Renal cortical epithelial cell (primary cell): Measurements from ENCODE around the gene RPS2. TPM values are rescaled to one million over a fixed set of nuclear protein-coding genes. Genes with fewer than 3 reads are reported as not detected.

Source experiments
- DNase-seq: peaks from one replicate; pipeline ENCODE4 v3.0.0-alpha.2; 2011; ENCODE audit warnings: low read depth
- total RNA-seq: library from RNA; depleted of rRNA; stranded (reverse); fragments of >200 nt; gene quantifications from 2 replicates; pipeline ENCODE4 v1.2.3, GENCODE V29; 2014

The RPS2 gene
- total RNA-seq, 1 donor from 2014 or later: 865 TPM

DNA sequence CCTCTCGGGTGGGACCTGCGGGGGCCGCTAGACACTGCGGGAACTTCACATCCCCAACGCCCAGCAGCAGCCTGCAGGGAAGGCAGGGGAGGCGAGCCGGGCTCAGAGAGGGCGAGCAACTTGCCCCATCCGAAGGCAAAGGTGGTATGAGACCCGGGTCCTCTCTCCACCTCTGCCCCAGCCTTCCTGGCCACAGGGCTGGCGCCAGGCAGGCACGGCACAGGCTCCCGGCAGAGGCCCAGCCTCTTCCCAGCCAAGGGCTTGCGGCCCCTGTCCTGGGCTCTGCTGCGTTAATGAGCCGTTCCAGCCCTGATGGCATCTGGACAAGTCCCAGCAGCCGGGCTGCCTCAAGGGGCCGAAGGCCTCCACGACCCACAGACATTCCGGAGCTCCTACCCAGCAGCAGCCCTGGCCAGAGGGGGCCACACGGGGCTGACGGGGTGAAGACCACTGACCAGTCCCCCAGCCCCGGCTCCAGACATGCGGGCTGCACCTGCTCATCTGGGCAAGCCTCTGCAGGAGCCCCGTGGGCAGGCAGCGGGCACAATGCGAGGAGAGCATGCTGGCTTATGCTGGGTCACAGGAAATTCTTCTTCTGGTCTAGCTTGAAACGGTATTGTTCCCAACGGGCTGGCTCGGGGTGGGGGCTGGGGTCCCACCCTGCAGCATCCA lies 45.2 kb downstream of the RPS2 start:
- DNase-seq: no peak

DNA sequence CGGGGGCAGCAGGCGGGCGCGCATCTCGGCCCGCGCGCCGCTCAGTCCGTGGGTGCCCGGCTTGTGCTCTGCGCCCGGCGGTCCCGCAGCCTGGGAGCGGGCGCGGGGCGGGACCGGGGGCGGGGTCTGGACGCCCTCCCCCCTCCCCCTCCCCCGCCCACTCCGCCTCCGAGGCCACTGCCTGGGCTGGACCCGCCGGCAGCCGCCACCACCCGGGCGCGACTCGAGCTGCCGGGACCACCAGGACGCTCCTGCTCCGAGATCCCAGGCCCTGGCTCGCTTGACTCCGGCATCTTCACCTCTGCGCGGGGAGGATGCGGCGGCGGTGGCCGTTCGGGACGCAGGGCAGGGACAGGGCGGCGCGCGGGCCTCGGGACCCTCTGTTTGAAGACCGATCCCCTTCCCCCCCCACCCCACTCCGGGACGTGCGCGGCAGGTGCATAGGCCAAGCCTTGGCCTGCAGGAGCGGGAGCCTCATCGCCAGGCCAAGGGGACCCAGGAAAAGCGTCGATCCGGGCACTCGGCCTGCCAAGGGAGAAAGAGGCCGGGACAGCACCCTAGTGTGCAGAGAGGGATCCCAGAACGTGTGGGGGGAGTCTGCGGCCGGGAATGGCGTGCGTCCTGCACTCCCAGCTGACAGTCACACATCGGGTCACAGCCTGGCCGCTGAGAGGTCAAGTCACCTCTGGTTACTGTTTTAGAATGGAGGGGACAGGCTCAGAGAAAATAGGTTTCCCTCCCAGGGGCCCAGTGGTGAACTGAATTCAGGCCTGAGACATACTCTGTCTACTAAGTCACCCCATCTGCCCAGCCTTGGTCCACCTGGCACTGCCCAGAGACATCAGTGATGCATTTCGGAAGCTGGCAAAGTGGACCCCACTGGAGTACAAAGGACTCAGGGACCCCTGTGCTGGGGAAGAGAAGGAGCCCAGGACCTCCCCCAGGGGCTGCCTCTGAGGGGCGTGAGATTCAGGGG lies 46.0 kb downstream of the RPS2 start, which contains the start of gene HS3ST6:
Gene HS3ST6 (minus strand): TSS at position 65 of the 976 bp plus-strand sequence. CDS start 92 bp downstream, outside the sequence.
- no peak for DNase-seq

DNA sequence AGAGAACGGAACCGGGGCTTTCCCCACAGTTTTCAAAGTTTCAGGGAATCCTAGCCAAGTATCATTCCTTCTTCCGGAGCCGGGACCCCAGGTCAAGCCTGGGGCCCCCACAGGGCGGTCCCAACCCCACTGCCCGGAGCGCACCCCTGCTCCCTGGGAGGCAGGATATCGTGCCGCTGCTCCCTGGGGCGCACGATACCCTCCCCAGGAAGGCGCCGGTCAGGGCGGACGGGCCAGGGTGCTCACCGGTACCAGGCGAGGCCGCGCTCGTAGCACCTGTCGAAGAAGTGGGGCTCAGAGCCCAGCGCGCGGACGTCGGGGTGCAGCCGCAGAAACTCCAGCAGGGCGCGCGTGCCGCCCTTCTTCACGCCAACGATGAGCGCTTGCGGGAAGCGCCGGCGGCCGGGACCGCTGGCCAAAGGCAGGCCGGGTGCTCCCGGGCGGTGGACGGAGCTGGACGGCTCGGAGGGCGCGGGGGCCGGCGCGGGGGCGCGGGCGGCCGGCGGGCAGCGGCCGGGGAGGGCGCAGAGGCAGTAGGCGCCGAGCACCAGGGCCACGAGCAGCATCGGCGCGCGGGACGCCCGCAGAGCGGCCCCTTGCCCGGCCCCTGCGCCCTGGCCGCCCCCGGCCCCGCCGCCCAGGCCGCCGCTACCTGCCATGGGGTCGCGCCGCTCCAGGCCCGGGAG lies 46.8 kb downstream of the RPS2 start:
- no peak for DNase-seq

DNA sequence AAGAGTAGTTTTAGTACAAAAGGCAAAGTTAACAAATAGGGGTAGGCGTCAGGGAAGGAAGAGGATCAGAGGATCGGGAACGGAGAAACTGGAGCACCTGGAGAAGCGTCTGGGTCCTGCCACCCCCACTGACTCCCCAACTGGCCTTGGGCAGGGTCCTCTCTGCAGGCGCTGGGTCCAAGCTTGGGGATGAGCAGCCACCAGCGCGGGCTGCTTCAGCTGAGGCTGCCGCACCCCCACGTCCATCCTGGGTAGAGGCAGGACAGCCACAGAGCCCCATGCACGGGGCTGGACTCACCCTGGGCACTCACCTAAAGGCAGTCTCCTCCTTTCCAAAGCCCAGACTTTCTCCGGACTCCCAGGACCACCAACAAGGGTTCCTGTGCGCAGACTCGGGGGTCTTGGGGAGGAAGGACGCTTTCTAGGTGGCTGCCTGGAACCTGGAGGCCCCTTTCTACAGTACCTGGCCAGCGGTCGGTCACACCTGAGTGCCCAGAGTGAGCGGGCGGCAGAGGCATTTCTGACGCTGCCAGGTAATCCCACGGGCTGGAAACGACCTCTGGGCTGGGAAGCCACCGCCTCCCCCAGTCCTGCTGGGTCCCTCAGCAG lies 47.5 kb downstream of the RPS2 start:
- no peak for DNase-seq

DNA sequence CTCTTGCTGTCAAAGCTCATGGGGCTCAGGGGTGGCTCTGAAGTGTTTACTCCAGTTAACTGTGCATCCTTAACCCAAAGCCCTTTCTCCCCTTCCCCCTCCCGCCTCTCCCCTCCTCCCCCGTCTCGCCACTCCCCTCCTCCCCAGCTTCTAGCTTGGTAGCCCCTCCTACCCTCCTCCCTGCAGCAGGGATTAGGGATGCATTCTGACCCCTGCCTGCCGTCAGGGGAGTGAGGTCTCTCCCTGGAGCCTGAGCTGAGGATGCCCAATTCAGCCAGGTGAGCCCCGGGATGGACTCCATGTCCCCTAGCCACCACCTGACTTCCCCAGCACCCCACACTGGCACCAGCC lies 48.0 kb downstream of the RPS2 start:
- DNase-seq: no peak

DNA sequence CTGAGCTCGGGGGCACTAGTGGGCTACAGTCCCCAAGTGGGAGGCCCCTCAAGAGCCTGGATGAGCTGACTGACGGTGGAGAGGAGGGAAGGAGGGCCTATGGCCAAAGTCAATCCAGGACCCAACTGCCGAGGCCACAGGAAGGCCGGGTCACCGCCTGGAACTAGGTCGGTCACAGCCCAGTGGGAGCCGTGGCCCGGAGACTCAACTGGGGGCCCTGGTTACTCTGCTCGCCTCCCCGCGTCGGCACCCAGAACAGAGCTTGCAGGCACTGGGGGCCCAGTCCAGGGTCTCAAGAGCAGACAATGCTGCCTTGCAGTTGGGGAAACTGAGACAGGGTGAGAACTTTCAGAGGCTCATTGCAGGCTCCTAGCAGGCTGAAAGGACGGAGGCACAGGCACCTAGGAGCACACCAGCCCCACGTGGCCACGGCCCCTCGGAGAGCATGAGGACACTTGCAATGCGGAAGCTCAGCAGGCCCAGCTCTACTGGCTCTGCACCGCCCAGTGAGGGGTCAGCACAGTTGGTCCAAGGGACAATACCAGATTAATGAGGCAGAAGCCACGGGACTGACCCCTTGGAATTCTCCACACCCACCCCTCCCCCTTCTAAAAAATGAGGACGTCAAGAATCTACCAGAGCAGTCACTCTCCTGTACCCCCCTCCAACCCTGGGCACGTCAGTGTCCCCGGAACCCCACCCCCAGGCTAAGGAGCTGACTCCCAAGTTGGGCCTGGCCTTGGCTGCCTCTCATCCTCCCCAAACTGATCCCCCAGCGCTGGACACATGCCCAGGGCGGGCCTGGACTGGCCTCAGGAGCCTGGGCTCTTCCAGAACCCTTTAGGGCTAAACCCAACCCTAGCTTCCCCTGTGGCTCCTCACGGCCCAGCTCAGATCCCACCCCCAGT lies 48.6 kb downstream of the RPS2 start:
- DNase-seq: no peak

DNA sequence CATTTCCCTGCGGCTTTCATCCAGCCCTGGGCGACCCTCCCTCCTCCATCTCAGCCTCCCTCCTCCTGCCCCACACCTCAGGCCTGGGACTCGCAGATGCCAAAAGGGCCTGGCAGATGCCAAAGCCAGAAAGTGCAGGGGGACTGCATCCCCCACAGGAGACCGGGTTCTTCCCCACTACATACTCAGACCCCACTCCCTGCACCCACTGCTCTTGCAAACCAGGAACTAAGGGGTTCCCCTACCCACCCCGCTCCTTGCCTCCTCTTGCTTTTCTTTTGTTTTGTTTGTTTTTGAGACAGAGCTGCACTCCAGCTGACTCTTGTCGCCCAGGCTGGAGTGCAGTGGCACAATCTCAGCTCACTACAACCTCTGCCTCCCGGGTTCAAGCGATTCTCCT lies 49.6 kb downstream of the RPS2 start:
- DNase-seq: no peak

DNA sequence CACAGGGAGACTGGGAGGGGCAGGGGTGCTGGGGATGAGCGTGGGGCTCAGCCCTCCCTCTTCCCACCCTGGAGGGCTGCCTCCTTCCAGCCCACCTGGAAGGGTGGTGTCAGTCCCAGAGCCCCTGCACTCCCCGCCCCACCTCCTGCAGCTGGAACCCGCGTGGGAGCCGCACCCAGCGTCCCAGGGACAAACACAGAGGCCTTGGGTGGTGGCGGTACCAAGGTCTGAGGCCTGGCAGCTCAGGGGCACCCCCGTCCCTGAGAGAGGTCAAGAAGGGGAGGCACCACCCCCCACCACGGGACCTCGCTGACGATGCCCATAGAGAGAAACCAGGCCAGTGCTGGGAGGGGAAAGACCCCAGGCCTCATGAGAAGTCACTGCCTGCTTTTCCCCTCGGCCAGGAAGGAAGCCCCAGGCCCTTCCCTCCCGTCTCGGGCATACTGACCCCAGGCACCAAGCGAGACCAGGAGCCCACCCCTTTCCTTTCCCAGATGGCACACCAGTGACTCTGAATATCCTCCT lies 50.5 kb downstream of the RPS2 start:
- DNase-seq: no peak

DNA sequence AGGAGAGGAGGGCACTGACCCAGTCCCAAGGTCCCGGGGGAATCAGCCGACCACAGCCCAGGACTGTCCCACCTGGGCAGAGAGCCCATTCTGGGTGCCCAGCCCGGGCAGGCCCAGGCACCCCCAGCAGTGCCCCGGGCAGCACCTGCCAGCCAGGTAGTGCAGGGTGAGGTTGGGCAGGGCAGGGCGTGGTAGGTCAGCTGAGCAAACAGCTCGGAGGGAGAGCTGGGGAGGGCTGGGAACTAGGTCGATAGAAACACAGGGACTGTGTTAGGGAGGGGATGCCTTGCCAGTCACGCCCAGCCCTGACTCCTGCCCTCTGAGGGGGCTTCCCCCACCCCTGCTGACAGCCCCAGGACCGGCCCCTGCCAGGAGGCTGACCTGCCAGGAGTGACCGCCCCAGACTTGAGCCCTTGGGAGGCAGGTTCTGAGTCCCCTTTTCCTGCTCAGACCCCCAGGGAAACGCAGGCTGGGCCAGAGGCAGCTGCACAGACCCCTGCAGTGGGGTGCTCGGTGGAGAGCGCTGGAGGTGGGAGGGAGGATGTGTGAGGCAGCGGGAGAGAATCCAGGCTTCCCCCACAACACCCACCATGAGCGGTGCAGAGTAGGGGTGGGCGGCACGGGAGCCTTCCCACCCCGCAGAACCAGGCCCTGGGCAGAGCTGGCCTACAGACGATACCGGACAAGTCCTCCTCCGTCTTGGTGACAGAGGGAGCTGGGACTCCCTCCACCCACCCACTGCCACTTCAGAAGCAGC lies 51.1 kb downstream of the RPS2 start:
- DNase-seq: no peak

DNA sequence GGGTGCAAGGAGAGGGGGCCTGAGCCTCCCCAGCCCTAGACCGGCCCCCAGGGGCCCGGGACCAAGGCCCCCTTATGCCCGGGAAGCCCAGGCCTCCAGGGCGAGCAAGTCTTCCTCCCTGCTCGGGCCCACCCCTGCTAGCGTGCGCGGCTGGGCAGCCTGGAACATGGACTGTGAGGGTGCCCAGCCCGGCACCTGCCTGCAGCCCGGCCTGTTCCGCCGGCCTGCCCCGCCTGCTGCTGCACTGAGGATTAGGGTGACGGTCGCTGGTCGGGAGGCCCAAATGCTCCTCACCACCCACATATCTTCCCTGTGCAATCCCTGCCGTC lies 52.4 kb downstream of the RPS2 start:
- no peak for DNase-seq

Other genes starting within 250 kb of the RPS2 start
- 38.9 and 84.0 TPM in 2 replicates for gene NME3, start 193.3 kb downstream of the RPS2 start, total RNA-seq
- 12.2 and 13.1 TPM in 2 replicates for gene EME2, start 192.0 kb downstream of the RPS2 start, total RNA-seq
- gene MRPS34, start 191.7 kb downstream of the RPS2 start, total RNA-seq: 41.6 and 68.4 TPM in 2 replicates
- gene SPSB3, start 182.3 kb downstream of the RPS2 start, total RNA-seq: 53.2 and 60.8 TPM in 2 replicates
- gene NUBP2, start 181.9 kb downstream of the RPS2 start, total RNA-seq: 58.2 and 85.3 TPM in 2 replicates
- 0.05 TPM in 1 of 2 replicates, not detected in the other for gene IGFALS, start 171.1 kb downstream of the RPS2 start, total RNA-seq
- gene HAGH, start 138.0 kb downstream of the RPS2 start, total RNA-seq: 63.9 and 102 TPM in 2 replicates
- gene FAHD1, start 137.6 kb downstream of the RPS2 start, total RNA-seq: 84.9 and 109 TPM in 2 replicates
- 0.15 and 2.6 TPM in 2 replicates for gene MEIOB, start 92.7 kb downstream of the RPS2 start, total RNA-seq
- not detected in 2 replicates for gene HS3ST6, start 46.4 kb downstream of the RPS2 start, total RNA-seq
- gene MSRB1, start 21.6 kb downstream of the RPS2 start, total RNA-seq: 9.6 and 10.8 TPM in 2 replicates
- gene RPL3L, start 10.1 kb downstream of the RPS2 start, total RNA-seq: not detected in 2 replicates
- 119 and 138 TPM in 2 replicates for gene NDUFB10, start 5.3 kb downstream of the RPS2 start, total RNA-seq
- not detected in 2 replicates for gene RNF151, start 2.0 kb upstream of the RPS2 start, total RNA-seq
- 46.2 and 46.3 TPM in 2 replicates for gene TBL3, start 7.2 kb upstream of the RPS2 start, total RNA-seq
- gene NOXO1, start 16.6 kb upstream of the RPS2 start, total RNA-seq: 0.87 TPM in 1 of 2 replicates, not detected in the other
- 8.7 and 10.1 TPM in 2 replicates for gene GFER, start 19.4 kb upstream of the RPS2 start, total RNA-seq
- 2.0 and 8.0 TPM in 2 replicates for gene SYNGR3, start 25.1 kb upstream of the RPS2 start, total RNA-seq
- gene ZNF598, start 45.0 kb upstream of the RPS2 start, total RNA-seq: 10.1 and 22.4 TPM in 2 replicates
- gene NPW, start 55.0 kb upstream of the RPS2 start, total RNA-seq: 0.10 TPM in 1 of 2 replicates, not detected in the other
- gene NHERF2, start 62.1 kb upstream of the RPS2 start, total RNA-seq: 3.5 and 6.3 TPM in 2 replicates
- 11.4 and 24.5 TPM in 2 replicates for gene NTHL1, start 83.0 kb upstream of the RPS2 start, total RNA-seq
- 24.5 and 63.6 TPM in 2 replicates for gene TSC2, start 83.2 kb upstream of the RPS2 start, total RNA-seq
- gene PKD1, start 171.1 kb upstream of the RPS2 start, total RNA-seq: 17.4 and 98.0 TPM in 2 replicates
- gene RAB26, start 183.8 kb upstream of the RPS2 start, total RNA-seq: 0.69 and 0.70 TPM in 2 replicates
- gene TRAF7, start 191.0 kb upstream of the RPS2 start, total RNA-seq: 41.8 and 66.1 TPM in 2 replicates
- under 0.01 and 0.15 TPM in 2 replicates for gene CASKIN1, start 231.8 kb upstream of the RPS2 start, total RNA-seq
- 16.7 and 22.2 TPM in 2 replicates for gene MLST8, start 240.6 kb upstream of the RPS2 start, total RNA-seq
- gene BRICD5, start 246.0 kb upstream of the RPS2 start, total RNA-seq: 0.17 and 1.7 TPM in 2 replicates